ENCODE data around the gene TMEM108.

TMEM108 gene

DNA sequence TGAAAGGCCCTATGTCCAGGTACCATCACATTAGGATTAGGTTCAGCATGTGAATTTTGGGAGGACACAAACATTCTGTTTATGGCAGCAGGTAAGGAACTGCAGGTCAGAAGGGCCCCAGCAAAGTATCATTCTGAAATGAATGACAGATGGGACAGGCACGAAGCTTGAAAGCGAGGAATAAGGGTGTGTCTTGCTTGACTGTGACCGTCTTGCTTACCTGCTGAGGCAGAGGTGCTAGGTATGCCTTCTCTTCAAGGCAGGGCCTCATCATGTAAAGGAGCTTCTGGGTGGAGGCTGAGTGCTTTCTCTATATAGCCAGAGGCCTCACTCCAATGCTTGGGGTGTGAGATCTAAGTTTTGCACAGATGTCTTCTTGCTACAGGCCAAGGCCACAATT lies 41.4 kb downstream of the TMEM108 start:
- no peaks in the 10 kb centered on the region for H3K9me3 ChIP-seq (ENCODE audit: control insufficient read depth, insufficient read depth, low read length)
- no peaks in the 10 kb centered on the region for H3F3A ChIP-seq (ENCODE audit: control insufficient read depth, insufficient read depth)
- H3K79me2 ChIP-seq (ENCODE audit: control insufficient read depth, low read length): no peaks in the 10 kb centered on the region
- peaks cover 5% of the 10 kb centered on the region; the same call in 1 of the 2 replicates for H3K4me1 ChIP-seq (ENCODE audit: control insufficient read depth, low read length)
- no peak overlapping the region for H3K4me2 ChIP-seq (ENCODE audit: low read length)
- no peak overlapping the region for H3K4me3 ChIP-seq (ENCODE audit: low read length)
- peaks cover 6% of the 10 kb centered on the region; the same call in 1 of the 2 replicates for H3K27me3 ChIP-seq (ENCODE audit: control insufficient read depth, low read length)
- H3K9me2 ChIP-seq (replicated peaks; ENCODE audit: control insufficient read depth, low read length): no peaks in the 10 kb centered on the region
- TF ChIP-seq, protein P1, sequence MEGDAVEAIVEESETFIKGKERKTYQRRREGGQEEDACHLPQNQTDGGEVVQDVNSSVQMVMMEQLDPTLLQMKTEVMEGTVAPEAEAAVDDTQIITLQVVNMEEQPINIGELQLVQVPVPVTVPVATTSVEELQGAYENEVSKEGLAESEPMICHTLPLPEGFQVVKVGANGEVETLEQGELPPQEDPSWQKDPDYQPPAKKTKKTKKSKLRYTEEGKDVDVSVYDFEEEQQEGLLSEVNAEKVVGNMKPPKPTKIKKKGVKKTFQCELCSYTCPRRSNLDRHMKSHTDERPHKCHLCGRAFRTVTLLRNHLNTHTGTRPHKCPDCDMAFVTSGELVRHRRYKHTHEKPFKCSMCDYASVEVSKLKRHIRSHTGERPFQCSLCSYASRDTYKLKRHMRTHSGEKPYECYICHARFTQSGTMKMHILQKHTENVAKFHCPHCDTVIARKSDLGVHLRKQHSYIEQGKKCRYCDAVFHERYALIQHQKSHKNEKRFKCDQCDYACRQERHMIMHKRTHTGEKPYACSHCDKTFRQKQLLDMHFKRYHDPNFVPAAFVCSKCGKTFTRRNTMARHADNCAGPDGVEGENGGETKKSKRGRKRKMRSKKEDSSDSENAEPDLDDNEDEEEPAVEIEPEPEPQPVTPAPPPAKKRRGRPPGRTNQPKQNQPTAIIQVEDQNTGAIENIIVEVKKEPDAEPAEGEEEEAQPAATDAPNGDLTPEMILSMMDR (IDR thresholded peaks at IDR 0.05; ENCODE audit: low read depth, low read length, poor library complexity, severe bottlenecking): no peak
- no peak for TF ChIP-seq EZH2phosphoT487 (IDR thresholded peaks at IDR 0.05; ENCODE audit: borderline replicate concordance, low read length)
- no peak overlapping the region for H3K27ac ChIP-seq (ENCODE audit: low read depth, low read length)
- H3K36me3 ChIP-seq (ENCODE audit: control insufficient read depth, low read length): no peaks in the 10 kb centered on the region
- H4K20me1 ChIP-seq (ENCODE audit: control insufficient read depth, insufficient read depth, low read depth, low read length): no peaks in the 10 kb centered on the region

DNA sequence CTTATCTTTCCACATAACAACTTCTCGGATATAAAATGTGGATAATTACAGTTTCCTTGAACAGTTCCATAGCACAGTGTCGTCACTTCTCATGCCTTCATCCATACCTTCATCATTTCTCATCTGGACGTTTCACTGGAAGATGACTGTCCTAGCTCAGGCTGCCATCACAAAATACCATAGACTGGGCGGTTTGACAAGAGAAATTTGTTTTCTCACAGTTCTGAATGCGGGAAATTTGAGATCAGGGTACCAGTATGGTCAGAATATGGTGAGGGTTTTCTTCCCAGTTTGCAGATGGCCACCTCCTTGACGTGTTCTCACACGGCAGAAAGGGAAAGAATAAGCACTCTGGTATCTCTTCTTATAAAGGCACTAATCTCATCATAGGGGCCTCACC lies 42.8 kb downstream of the TMEM108 start:
- Histone ChIP-seq H3K27me3 (ENCODE audit: control insufficient read depth, low read length) (no peaks in the 10 kb centered on the region), H3K4me1 (ENCODE audit: control insufficient read depth, low read length) (peaks cover 5% of the 10 kb centered on the region; the same call in 1 of the 2 replicates), H3K9me2 (replicated peaks; ENCODE audit: control insufficient read depth, low read length) (no peaks in the 10 kb centered on the region), H4K20me1 (ENCODE audit: control insufficient read depth, insufficient read depth, low read depth, low read length) (no peaks in the 10 kb centered on the region), H3K9me3 (ENCODE audit: control insufficient read depth, insufficient read depth, low read length) (no peaks in the 10 kb centered on the region), H3K36me3 (ENCODE audit: control insufficient read depth, low read length) (no peaks in the 10 kb centered on the region), H3K4me2 (ENCODE audit: low read length) (no peak overlapping the region), H3F3A (ENCODE audit: control insufficient read depth, insufficient read depth) (no peaks in the 10 kb centered on the region), H3K79me2 (ENCODE audit: control insufficient read depth, low read length) (no peaks in the 10 kb centered on the region), H3K4me3 (ENCODE audit: low read length) (no peak overlapping the region), H3K27ac (ENCODE audit: low read depth, low read length) (no peak overlapping the region)
- TF ChIP-seq EZH2phosphoT487 (IDR thresholded peaks at IDR 0.05; ENCODE audit: borderline replicate concordance, low read length): no peak
- TF ChIP-seq, protein P1 (IDR thresholded peaks at IDR 0.05; ENCODE audit: low read depth, low read length, poor library complexity, severe bottlenecking): no peak

DNA sequence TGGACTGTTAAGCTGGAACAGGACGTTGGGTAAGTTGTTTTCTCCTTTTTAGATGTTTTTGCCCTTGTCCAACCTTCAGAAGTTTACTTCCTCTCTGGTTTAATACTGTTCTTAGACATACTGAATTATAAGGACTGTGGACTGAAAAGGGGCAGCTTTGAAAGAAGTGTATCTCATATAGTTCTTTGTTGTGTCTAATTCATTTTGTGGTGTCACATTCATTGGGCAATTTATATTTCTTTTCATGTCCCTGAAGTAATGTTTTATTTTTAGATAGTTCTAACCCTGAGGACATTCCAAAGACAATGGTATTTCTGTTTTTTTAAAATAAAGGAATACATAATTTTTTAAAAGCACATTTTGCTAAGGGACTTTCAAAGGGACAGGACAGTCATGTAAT lies 45.2 kb downstream of the TMEM108 start:
- no peaks in the 10 kb centered on the region for H3K36me3 ChIP-seq (ENCODE audit: control insufficient read depth, low read length)
- H3K27me3 ChIP-seq (ENCODE audit: control insufficient read depth, low read length): no peaks in the 10 kb centered on the region
- TF ChIP-seq, protein P1 (IDR thresholded peaks at IDR 0.05; ENCODE audit: low read depth, low read length, poor library complexity, severe bottlenecking): no peak
- no peak for TF ChIP-seq EZH2phosphoT487 (IDR thresholded peaks at IDR 0.05; ENCODE audit: borderline replicate concordance, low read length)
- H3K4me1 ChIP-seq (ENCODE audit: control insufficient read depth, low read length): peaks cover 5% of the 10 kb centered on the region; the same call in 1 of the 2 replicates
- H3K4me2 ChIP-seq (ENCODE audit: low read length): no peak overlapping the region
- no peak overlapping the region for H3K4me3 ChIP-seq (ENCODE audit: low read length)
- no peak overlapping the region for H3K27ac ChIP-seq (ENCODE audit: low read depth, low read length)
- no peaks in the 10 kb centered on the region for H3F3A ChIP-seq (ENCODE audit: control insufficient read depth, insufficient read depth)
- H3K9me3 ChIP-seq (ENCODE audit: control insufficient read depth, insufficient read depth, low read length): no peaks in the 10 kb centered on the region
- H3K79me2 ChIP-seq (ENCODE audit: control insufficient read depth, low read length): no peaks in the 10 kb centered on the region
- H4K20me1 ChIP-seq (ENCODE audit: control insufficient read depth, insufficient read depth, low read depth, low read length): no peaks in the 10 kb centered on the region
- H3K9me2 ChIP-seq (replicated peaks; ENCODE audit: control insufficient read depth, low read length): no peaks in the 10 kb centered on the region
